ENCODE results near the gene FAT1.

Gene FAT1

GRCh38 chr4:186752325-186752724 is 28.7 kb upstream of the FAT1 start:
- no peak for TF ChIP-seq CTCF (IDR thresholded peaks at IDR 0.05; ENCODE audit: low read depth, low read length)
- H3K4me3 ChIP-seq (ENCODE audit: low read depth, low read length), result no peak overlapping the region

GRCh38 chr4:186749611-186750281 is 26.1 kb upstream of the FAT1 start:
- no peak overlapping the region for H3K4me3 ChIP-seq (ENCODE audit: low read depth, low read length)
- no peak for TF ChIP-seq CTCF (IDR thresholded peaks at IDR 0.05; ENCODE audit: low read depth, low read length)

GRCh38 chr4:186746581-186746980 is 22.9 kb upstream of the FAT1 start:
- TF ChIP-seq CTCF (IDR thresholded peaks at IDR 0.05; ENCODE audit: low read depth, low read length), result no peak

GRCh38 chr4:186743261-186743660 is 19.6 kb upstream of the FAT1 start:
- no peak for TF ChIP-seq CTCF (IDR thresholded peaks at IDR 0.05; ENCODE audit: low read depth, low read length)
- no peak overlapping the region for H3K4me3 ChIP-seq (ENCODE audit: low read depth, low read length)

More at GRCh38 chr4:186746581-186746980, 22.9 kb upstream of the FAT1 start:
- no peak overlapping the region for H3K4me3 ChIP-seq (ENCODE audit: low read depth, low read length)

DNA sequence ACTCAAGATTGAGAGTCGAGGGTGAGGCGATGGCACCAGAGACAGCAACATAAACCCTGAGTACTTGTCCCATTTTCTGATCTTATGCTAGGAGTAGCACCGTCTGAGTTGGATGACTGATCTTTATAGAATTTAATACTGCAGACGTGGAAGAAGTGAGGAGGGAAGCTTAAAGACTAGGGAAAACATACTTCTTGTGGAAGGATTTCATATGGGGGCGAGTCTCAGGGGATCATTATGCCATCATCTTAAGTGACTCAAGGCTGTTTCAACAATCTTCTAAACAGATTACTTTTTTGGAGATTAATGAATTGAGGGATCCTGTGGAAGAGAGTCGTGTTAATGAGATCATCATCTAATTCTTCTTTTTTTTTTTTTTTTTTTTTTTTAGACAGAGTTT is 17.2 kb upstream of the FAT1 start:
- TF ChIP-seq CTCF (IDR thresholded peaks at IDR 0.05; ENCODE audit: low read depth, low read length), result no peak
- no peak overlapping the region for H3K4me3 ChIP-seq (ENCODE audit: low read depth, low read length)

DNA sequence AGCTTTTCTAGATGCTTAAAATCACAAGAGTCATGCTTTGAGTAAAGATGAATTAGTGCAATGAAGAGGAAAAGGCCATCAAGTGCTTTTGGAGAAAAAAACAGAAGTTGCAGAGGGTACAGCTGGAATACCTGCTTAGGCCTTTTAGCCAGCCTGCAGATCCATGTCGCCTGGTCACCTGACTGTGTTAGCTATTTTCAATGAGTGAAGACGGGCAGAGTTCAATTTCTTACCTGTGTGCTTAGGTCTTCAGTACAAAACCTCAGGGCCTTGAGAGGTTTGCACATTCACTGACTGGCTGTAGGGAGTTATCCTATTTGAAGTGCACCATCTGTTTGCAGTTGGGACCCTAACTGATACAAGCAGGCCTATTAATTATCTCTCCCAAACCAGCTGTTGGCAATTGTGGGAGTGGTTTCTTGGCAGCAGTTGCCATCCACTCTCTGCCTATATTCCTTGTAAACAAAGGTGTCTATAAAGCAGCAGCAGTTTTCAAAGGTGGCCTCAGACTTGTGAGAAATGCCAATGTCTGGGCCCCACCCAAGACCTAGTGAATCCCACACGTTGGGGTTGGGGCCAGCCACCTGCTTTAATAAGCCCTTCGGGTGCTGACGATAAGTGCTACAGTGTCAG is 16.3 kb upstream of the FAT1 start:
- H3K4me3 ChIP-seq (ENCODE audit: low read depth, low read length), result no peak overlapping the region
- TF ChIP-seq CTCF (IDR thresholded peaks at IDR 0.05; ENCODE audit: low read depth, low read length), result no peak

GRCh38 chr4:186739317-186739716 is 15.7 kb upstream of the FAT1 start:
- no peak overlapping the region for H3K4me3 ChIP-seq (ENCODE audit: low read depth, low read length)
- TF ChIP-seq CTCF (IDR thresholded peaks at IDR 0.05; ENCODE audit: low read depth, low read length), result no peak

All from WI38 (cell line).